Right renal cortex interstitium (tissue), 3 donors: ENCODE measurements around the gene CCIN. TPM values are rescaled to one million over a fixed set of nuclear protein-coding genes. Genes with fewer than 3 reads are reported as not detected.
"Not testable (repeated sequence)": the region's sequence is repeated elsewhere in the genome, so short reads cannot be mapped to it uniquely, and the experiment has no call there.

ENCODE experiments used
- DNase-seq, 3 donors: peaks; one replicate each; pipeline ENCODE4 v3.0.0-alpha.2; 2013; ENCODE audit warnings: low read depth in 3 of 3, low spot score in 2 of 3
- polyA plus RNA-seq, 3 donors: library from polyadenylated mRNA; unstranded; fragments of 120-200 nt; gene quantifications; one replicate each; pipeline ENCODE4 v1.2.1, GENCODE V29; 2013; ENCODE audit not compliant: insufficient read length in 3 of 3

The CCIN gene
- polyA plus RNA-seq = under 1 TPM; 0.39 to 0.46 (median 0.40) TPM

DNA sequence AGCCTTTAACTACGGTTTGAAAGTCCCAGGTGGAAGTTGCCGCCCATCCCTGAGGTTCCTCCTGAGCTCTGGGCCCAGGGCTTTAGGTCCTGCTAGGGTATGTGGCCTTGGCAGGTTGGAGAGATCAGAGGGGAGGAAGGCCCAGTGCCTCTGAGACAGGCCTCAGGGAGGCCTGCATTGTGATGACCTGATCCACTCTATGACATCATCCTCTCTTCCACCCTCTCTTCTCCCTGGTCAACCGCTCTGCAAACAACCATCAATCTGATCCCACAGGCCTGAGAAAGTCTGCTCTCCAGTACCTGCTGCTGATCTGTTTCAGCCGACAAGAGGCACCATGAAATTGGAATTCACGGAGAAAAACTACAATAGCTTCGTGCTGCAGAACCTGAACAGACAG is at the start of gene CCIN:
Gene CCIN (plus strand): TSS at position 223 of the 400 bp plus-strand sequence. CDS start 115 bp downstream, at position 338.
- DNase-seq = no peak

DNA sequence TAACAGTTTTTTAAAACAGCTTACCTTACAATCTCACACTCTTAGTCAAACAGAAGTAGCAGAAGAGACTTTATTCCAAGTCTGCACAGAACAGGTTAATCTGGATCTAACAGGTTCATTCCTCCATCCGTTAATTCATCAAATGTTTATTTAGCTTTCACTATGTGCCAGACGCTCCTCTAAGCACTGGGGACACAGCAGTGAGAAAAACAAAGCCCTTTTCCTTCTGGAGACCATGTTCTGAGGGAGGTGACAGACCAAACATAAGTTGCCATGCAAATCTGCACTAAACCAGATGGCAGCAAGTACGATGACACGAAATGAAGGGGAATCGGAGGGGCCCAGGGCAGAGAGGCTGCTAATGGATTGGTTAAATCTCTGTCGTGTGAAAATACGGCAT is 49.7 kb upstream of the CCIN start:
- no peak for DNase-seq

DNA sequence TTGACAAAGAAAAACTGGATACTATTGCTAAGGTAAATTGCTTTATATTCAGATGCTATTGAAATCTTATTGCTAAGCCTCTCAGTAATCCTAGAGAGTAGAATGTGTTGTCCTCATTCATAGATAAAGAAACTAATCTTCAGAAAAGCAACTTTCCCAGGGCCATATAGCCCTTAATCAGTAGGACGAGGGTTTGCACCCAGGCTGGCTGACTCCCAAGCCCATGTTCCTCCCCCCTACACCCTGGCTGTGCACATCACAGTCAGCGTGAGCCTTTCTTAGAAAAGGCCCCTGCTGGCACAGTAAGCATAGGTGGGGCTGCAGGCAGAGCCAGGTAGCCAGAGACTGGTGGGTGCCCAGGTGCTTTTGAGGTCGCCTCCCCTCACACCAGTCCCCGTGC is 48.5 kb upstream of the CCIN start:
- DNase-seq = no peak

DNA sequence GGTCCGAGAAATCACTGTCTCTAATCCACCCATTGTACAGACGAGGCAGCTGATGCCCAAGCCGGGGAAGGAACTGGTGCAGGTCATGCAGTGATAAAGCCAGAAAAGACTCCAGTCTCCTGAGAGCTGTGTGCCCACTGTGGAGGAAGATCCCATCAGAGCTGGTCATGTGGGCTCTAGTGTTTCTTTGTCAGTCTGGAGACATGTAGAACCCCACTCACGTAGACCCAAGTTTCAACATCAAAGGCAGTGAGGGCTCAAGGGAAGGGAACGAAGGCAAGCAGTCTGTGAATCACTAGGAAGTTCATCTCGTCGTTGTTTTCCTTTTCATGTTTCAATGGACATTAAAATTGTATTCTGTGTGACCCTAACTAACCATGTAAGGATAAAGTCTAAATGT is 47.2 kb upstream of the CCIN start:
- no peak for DNase-seq

DNA sequence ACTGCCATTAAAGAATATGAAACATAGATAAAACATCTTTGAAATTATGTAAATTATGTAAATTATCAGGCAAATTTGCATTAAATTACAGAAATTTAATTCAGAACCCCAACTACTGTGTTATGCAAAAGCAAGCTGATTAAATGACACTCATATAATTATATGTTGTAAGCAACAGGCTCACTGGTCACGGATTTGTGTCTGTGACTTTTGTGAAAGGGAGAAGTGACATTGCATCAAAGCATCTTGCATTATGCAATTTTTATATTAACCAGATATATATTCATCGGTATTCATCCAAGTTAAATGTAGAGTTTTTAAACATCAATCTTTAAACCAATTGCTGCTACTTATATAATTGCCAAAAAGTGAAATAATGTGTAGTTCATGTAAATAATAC is 45.7 kb upstream of the CCIN start:
- no peak for DNase-seq

DNA sequence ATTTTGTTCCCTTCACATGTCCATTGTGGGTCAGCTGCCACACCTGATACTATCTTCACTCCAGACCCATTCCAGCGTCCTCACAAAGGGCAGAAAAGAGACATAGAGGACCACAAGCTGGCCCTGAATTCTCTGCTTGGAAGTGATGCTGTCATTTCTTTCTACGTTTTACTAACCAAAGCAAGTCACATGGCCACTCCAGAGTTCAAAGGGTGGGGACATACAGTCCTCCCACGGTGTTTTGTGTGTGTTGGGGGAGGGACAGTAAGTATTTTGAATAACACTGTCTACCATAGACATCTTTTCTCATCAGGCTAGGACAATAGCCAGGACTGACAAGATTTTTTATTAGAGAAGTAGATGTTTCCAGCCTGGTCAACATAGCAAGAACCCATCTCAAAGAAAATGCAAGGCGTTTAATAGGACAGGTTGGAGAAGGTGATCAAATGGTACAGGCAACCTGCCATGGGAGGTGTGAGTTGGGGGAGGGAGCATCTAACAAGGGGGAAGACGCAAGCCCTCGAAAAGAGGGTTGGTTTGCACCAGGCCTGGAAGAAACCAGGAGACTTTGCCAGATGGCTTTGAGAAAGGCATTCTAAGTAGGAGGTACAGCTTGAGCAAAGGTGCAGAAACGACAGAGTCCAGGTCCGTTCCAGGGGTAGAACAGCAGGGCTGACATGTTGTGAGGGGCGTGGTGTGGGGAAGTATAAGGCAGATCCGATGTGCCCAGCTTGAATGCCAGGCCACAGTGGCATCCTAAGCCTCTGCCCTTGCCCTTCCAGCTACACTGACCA is 43.9 kb upstream of the CCIN start:
- DNase-seq = no peak

DNA sequence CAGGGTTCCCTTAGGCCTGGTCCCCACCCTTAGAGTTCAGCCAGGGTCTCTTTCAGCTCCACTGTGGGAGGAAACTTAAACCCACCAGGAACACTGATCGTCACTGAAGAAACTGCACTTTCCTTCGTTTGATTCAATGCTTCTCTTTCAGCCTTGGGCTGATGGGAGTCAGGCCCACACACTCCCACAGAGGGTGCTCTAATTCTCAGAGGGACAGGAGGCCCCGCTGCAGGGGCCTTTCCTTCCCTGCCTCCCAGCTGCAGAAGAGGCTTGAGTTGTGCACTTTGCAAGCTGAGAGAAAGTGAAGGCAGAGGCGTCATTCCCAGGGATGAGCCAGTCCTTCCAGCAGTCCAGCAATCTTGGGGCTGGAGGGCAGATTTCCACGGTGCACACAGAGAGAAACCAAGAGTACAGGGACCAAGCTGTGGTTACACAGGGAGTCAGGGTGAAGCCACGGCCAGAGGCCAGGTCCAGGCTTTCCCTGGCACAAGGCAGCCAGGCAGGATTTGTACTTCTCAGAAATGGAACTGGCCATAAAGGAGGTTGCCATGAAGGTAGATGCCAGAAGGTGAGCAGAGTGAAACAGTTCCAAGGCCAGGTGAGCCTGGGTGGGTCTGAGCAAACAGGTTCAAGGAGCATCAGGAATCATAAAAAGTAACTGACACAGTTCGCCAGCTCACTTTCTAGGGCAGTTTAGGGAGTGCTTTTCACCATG is 43.0 kb upstream of the CCIN start:
- DNase-seq = no peak

DNA sequence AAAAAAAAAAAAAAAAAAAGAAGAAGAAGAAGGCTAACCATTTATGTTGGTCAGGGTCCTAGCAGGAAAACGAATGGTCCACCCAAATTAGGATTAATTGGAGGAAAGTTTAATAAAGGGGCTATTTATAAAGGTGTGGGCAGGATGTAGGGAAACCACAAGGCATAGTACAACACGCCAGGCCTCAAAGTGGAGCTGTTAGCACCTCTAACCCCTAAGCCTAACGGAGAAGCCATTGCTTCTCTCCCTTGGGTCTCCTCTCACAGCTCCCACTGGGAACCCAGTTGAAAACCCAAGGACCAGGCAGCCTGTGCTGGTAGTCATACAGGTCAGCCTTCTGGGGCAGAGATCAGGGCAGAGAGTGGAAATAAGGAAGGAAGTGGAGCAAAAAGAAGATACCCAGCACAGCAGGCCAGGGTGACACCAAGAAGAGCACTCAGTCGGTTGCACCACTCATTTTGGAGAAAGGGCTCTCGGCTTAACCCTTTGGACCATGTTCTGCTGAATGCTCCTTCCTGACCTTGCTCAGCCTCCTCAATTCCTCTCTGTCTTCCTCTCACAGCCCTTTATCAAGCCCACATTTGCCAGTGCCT is 41.4 kb upstream of the CCIN start:
- DNase-seq = no peak

DNA sequence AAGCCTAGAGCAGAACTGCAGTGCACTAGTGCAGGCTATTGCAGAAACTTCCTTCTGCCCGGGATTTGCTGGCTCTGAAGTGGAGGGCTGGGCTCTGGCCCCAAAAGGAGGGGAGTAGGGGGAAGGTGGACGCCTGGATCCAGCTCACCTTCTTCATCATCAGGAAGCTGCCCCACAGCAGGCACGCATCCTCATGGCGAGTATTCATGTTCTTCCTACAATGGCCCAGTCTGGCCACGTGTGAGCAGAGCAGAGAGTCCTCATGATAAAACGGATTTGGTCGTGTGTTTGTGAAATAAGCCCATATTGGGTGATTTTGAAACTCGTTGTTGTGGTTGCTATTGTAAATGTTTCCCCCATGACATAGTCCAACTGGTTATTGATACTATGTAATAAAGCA is 40.8 kb upstream of the CCIN start:
- no peak for DNase-seq

DNA sequence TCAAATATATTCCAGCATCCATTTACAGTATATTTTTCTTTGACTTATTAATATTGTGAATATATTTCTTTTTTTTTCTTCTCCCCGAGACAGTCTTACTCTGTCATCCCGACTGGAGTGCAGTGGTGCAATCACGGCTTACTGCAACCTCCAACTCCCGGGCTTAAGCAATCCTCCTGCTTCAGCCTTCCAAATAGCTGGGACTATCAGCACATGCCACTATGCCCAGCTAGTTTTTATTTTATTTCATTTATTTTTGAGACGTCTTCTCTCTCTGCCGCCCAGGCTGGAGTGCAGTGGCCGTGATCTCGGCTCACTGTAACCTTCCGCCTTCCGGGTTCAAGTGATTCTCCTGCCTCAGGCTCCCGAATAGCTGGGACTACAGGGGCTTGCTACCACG is 40.0 kb upstream of the CCIN start:
- DNase-seq = no peak

DNA sequence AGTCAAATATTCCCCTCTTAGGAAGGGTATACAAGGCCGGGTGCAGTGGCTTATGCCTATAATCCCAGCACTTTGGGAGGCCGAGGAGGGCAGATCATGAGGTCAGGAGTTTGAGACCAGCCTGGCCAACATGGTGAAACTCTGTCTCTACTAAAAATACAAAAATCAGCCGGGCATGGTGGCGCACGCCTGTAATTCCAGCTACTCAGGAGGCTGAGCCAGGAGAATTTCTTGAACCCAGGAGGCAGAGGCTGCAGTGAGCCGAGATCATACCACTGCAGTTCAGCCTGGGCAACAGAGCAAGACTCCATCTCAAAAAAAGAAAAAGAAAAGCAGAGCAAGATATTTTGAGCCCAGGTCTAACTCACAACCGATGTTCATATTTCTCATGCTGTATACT is 37.5 kb upstream of the CCIN start:
- DNase-seq = not testable (repeated sequence)

DNA sequence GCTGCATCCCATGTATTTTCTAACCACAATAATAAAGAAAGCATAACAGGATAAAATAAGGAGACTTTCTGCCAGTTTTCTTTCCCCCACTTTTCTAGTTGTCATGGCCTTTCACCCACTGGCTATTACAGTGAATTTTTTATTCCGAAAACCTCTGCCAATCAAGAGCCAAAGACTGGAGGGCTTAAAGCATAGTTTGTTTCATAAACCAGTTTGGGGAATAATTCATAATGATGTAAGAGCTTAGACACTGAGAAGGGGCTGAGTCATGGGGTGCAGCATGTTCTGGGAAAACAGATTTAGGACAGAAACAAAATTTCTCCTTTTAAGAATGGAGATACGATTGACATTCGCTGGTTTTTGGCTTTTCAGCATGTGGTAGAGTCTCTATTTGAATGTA is 37.1 kb upstream of the CCIN start:
- DNase-seq = no peak

DNA sequence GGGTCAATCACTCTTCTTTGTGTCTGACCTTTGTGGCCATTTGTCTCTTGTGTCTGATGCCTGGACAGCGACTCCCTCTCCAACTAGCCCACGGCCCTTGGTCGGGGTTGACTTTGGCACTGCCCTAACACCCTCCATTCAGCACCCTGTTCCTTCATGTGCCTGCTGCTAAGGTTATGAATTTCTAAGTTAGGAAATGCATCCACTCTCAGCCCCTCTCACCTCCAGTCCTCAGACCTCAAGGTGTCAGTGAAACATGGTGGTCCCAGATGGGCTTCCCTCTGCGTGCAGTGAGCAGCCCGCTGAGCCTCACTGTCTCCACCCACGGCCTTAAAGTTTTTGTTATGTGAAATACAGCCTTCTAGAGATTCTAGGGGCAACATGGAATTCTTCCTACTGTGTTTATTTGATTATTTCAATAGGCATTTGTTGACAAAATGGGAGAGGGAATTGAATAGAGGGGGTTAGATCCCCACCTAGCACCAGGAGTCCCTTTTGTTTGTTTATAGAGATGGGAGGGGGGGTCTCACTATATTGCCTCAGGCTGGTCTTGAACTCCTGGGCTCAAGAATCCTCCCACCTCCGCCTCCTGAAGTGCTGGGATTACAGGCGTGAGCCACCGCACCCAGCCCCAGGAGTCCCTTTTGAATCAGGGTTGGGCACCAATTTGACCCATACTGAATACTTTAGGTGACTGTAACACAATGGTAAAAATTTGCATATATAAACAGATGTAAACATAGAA is 34.3 kb upstream of the CCIN start:
- no peak for DNase-seq

DNA sequence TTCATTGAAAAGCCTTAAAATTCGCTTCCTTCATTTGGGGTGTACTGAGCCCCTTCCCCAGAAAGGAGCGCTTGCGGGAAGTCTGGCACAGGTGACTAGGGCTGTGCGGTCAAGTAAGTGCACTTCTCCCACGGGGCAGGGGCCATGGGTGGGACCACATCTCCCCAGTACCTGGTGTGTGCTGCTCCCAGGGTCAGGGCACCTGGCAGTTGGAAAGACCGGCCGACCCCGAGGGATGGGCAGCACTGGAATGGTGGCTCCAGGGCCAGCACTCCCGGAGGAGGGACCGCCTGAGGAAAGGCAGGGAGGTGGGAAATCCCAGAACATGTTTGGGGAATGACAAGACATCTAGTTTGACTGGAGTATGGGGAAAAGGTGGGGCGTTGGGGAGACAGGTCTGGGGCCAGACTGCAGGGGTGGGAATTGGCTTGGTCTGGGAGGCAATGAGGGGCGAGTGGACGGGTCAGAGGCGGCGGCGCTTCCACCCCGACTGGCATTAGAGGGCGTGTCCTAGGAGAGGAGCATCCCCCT is 33.4 kb upstream of the CCIN start:
- DNase-seq = no peak

DNA sequence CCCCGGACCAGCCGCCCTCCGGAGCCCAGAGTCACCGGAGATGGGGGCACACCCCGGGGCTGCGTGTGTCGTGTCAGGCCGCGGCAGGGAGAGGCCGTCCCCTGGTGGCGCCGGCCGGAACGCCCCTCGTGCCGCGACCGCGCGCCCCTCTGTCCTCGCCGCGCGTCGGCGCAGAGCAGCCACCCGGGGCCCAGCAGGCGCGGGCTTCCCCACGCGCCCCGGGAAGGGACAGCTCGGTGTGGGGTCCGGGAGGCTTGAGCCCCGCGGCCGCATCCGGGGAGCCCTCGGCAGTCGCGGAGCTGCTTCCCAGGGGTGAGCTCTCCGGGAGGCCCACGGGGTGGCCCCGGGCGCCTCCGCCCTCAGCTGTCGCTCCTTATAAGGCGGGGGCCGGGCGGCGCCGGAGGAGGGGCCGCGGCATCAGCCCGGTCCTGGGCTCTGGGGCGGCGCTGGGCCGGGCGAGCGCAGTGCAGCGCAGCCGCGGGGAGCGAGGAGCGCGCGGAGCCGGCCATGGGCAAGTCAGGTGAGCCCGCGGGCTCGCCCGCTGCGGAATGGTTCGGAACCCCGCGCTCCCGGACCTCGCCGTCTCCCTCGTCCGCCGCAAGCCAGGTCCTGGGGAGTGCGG is 32.8 kb upstream of the CCIN start, which contains the start of gene GLIPR2:
Gene GLIPR2 (plus strand): TSS at position 462 of the 622 bp plus-strand sequence. CDS start 46 bp downstream, at position 508.
- peak in 1 of 3 donors; percentile 32 for DNase-seq

DNA sequence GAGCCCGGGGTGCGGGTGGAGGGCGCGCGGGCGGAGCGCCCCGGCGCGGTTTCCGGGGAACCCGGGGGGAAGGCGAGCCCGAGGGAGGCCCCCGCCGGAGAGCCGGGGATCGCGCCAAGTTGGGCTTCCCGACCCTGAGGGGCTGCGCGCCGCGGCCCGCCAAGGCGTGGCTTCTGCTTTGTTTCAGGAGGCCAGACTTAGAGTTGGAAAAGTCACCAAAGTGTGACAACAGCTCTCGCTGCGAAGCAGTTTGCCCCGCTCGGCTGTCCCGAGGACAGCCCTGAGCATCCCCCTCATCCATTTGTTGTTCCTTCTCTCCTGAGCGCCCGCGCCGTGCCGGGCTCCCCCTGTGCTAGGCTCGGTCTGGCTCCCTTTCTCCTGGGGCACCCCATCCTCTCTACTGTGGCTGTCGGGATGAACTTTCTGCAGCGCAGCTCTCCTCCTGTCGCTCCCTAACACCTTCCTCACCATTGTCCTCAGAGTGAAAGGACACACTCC is 32.2 kb upstream of the CCIN start:
- DNase-seq = no peak

DNA sequence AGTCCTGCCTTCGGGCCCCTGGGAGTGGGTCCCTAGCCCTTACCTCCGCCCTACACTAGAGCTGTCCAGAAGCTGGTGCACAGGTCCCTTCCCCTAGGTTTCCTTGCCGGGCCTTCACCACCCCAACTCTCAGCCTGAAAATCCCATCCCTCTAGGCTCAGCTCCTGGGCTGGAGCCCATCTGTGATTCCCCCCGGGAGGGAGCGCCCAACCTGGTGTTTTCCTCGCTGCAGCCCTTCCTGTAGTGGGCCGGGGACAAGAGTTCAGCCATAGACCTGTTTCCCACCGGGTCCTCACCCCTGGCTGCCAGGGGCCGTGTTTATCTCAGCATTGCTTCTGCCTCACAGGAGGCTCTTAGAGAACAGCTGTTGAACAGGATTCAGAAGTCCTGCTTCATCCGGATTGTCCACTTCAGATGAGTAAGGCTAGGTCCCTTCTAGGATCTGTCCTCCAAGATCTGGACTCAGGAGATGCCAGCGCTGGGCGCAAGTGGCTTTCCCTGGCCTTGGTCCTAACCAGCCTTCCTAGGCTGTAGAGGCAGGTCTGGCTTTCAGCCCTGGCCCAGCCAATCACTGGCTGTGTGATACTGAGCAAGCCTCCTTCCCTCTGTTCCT is 31.7 kb upstream of the CCIN start:
- DNase-seq = peak in 1 of 3 donors; percentile 23

DNA sequence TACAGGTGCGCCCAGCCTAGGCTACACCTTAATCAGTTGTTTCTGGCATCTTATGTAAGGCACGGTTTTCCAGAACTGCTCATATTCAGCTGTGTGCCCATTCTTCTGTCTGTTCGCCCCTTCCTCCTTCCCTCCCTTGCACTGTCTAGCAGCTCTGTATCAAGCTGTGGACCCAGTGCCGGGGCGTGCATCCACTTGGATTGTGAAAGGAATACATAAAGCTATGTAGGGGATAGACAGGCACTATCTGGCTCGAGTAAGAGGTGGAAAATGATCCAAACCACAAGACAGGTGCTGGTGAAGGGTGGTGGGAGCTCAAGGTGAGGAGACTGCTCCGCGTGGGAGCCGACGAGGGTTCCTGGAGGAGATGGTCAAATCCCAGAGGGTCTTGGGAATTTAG is 30.7 kb upstream of the CCIN start:
- DNase-seq = no peak

DNA sequence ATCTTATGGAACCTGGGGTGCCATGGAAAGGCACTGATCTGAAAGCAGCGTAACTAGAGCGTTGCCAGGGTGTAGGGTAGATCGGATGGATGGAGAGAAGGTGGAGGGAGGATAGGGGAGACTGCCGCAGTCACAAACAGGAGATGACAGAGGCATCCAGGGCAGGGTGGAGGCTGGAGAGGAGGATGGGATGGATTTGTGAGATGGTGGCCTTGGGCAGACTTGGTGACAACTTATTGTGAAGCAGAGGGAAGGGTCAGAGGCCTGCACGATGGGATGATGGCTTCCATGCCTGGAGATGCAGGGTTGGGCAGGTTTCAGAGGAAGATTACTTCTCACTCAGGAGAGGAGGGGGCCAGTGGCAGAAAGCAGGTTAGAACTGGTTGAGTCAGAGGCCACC is 30.3 kb upstream of the CCIN start:
- no peak for DNase-seq
